Prostate gland (tissue), 2 donors: ENCODE measurements around the gene LRRC46. TPM values are rescaled to one million over a fixed set of nuclear protein-coding genes. Genes with fewer than 3 reads are reported as not detected.

Source experiments
- DNase-seq: peaks from one replicate; pipeline ENCODE4 v3.0.0-alpha.2; 2019; ENCODE audit warnings: low spot score
- H3K27ac ChIP-seq, 2 donors: fragments of 200-600 bp; sonication (generic); 2 replicates each; pipeline ENCODE4 v1.5.1; 2017 to 2019
- H3K27me3 ChIP-seq: fragments of 200-600 bp; sonication (generic); replicated peaks from 2 replicates; pipeline ENCODE4 v1.5.1; 2019; ENCODE audit not compliant: insufficient read depth
- H3K36me3 ChIP-seq, 2 donors: fragments of 200-600 bp; sonication (generic); 1 replicate in 1 of 2; 2 replicates in 1 of 2; pipeline versions ENCODE4 v1.5.1 to v1.8.1; 2017 to 2019
- H3K4me1 ChIP-seq: fragments of 200-600 bp; sonication (generic); replicated peaks from 2 replicates; pipeline ENCODE4 v1.5.1; 2019
- H3K4me3 ChIP-seq, 2 donors: fragments of 200-600 bp; sonication (generic); 2 replicates each; pipeline ENCODE4 v1.5.1; 2017 to 2019
- H3K9me3 ChIP-seq: fragments of 200-600 bp; sonication (generic); 2 replicates; pipeline ENCODE4 v1.5.1; 2017
- POLR2A ChIP-seq: fragments of 450-650 bp; IDR thresholded peaks from one replicate; pipeline ENCODE4 v1.6.1; 2016; ENCODE audit warnings: antibody characterized with exemption, mild to moderate bottlenecking
- POLR2AphosphoS5 ChIP-seq: sonication (generic); formaldehyde crosslinking; IDR thresholded peaks from one replicate; pipeline ENCODE4 v1.6.1; 2017; ENCODE audit warnings: antibody characterized with exemption
- WGBS: methylation state at CpG from one replicate; pipeline ENCODE4 v1.1.5; 2018; 5-methylcytosine and 5-hydroxymethylcytosine counted together
- intact Hi-C: fragments of 100-400 bp; cut with DNase I; formaldehyde crosslinking; loops from one replicate; pipeline ENCODE4 v1.14.2; 2022
- total RNA-seq, 2 donors: library from RNA; depleted of rRNA; stranded (reverse); fragments of >200 nt; gene quantifications; one replicate each; pipeline ENCODE4 v1.1.0, GENCODE V29; 2016
- TF ChIP-seq, protein P1 (sequence below), 4 experiments: fragments of 200-600 bp in 2 of 4; fragments of 450-650 bp in 2 of 4; sonication (generic) in 2 of 4; IDR thresholded peaks; 1 replicate in 3 of 4; 2 replicates in 1 of 4; pipeline ENCODE4 v1.5.1; 2016 to 2019; ENCODE audit warnings: antibody characterized with exemption in 4 of 4, mild to moderate bottlenecking in 2 of 4, moderate library complexity in 2 of 4

LRRC46 gene
- total RNA-seq, 2 donors from 2014 or later = 1.1 to 4.9 TPM

GRCh38 chr17:47862621-47863440, 31.4 kb downstream of the LRRC46 start:
- H3K4me3 ChIP-seq = no peak overlapping the region
- WGBS = 72% methylated on average over 7 of the region's 7 CpGs
- H3K27me3 ChIP-seq = peaks cover 5% of the 10 kb centered on the region
- DNase-seq = no peak
- no peaks in the 10 kb centered on the region for H3K4me1 ChIP-seq
- TF ChIP-seq, protein P1, sequence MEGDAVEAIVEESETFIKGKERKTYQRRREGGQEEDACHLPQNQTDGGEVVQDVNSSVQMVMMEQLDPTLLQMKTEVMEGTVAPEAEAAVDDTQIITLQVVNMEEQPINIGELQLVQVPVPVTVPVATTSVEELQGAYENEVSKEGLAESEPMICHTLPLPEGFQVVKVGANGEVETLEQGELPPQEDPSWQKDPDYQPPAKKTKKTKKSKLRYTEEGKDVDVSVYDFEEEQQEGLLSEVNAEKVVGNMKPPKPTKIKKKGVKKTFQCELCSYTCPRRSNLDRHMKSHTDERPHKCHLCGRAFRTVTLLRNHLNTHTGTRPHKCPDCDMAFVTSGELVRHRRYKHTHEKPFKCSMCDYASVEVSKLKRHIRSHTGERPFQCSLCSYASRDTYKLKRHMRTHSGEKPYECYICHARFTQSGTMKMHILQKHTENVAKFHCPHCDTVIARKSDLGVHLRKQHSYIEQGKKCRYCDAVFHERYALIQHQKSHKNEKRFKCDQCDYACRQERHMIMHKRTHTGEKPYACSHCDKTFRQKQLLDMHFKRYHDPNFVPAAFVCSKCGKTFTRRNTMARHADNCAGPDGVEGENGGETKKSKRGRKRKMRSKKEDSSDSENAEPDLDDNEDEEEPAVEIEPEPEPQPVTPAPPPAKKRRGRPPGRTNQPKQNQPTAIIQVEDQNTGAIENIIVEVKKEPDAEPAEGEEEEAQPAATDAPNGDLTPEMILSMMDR (IDR thresholded peaks at IDR 0.05) = no peak
- TF ChIP-seq POLR2AphosphoS5 = no peak
- no peak for TF ChIP-seq POLR2A
- no peaks in the 10 kb centered on the region for H3K36me3 ChIP-seq
- intact Hi-C loops = no loop called here
- no peaks in the 10 kb centered on the region for H3K9me3 ChIP-seq
- no peak overlapping the region for H3K27ac ChIP-seq

DNA sequence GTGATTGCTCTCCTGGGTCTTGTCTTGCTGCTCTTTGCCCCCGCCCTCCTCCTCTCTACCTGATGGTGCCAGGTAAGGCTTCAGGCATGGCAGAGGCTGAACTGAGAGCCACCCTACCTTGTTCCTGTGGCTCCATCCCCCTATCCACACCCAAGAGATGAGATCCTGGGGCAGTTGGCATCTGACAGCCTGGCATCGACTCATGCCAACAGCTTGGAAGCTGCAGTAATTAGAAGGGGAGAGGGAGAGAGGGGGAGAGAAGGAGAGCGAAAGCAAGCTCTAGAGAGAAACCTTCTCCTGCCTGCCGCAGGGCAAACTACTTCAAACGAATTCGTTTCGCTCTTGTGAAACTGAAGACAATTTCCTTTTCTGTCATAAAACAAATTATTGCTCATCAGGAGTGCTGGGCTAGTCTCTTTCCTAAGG, 33.3 kb downstream of the LRRC46 start:
- 19% methylated on average over 7 of the region's 7 CpGs for WGBS
- H3K27me3 ChIP-seq = peaks cover 5% of the 10 kb centered on the region
- TF ChIP-seq, protein P1 (IDR thresholded peaks at IDR 0.05) = no peak
- TF ChIP-seq POLR2AphosphoS5 = no peak
- no peak for TF ChIP-seq POLR2A
- no peaks in the 10 kb centered on the region for H3K36me3 ChIP-seq
- DNase-seq = no peak
- intact Hi-C loops = no loop called here
- no peak overlapping the region for H3K27ac ChIP-seq
- no peaks in the 10 kb centered on the region for H3K4me1 ChIP-seq
- H3K4me3 ChIP-seq = no peak overlapping the region
- no peaks in the 10 kb centered on the region for H3K9me3 ChIP-seq

DNA sequence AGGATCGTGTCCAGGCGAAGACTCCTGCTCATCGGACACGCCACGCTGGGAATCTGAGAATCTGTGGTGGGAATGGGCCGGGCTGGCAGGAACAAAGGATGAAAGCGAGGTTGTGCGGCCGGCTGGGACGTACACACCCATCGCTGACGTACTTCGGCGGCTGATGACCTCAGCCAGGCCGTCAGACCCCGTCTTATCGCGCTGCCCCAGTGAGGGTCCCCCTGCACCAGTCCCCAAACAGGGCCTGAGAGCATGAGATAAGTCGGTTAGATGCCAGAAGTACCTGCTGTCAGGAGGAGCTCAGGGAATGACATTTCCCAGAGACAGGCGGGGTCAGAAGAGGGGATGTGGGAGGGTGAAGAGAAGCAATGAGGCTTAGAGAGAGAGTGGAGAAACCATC, 35.5 kb downstream of the LRRC46 start:
- intact Hi-C loops = no loop called here
- peaks cover 5% of the 10 kb centered on the region for H3K27me3 ChIP-seq
- H3K27ac ChIP-seq = no peak overlapping the region

DNA sequence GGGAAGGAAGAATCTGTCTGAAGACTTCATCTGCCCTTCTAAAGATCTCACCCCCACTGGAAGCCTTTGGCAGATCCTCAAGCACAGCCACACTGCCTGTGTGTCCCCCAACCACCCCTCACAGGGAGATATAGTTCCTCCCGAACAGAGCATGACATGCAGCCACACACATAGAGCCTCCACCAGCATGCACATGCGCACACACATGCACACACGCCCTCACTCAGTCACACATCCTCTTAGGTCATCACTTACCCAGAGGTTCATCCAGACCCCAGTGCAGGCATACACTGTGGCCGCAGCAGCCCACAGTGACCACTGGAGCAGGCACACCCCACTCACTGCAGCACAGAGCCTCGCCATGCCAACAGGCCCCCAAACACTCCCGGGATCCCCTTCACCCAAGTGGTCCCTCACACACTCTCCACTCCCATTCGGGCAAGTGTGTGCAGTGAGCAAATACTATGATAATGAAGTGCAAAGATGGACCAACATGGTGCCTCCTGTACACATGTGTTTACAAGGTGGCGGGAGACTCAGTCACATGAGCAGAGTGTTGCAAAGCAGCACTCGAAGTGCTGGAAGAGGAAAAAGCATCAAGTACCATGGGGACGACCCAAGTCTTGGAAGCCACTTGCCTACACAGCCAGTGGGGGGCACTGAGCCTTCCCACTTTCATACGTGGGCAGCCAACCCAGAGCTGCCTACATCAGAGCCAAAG, 36.5 kb downstream of the LRRC46 start:
- peaks cover 10% of the 10 kb centered on the region for H3K27me3 ChIP-seq
- TF ChIP-seq POLR2A (no peak), POLR2AphosphoS5 (no peak)
- TF ChIP-seq, protein P1 (IDR thresholded peaks at IDR 0.05) = no peak
- DNase-seq = no peak
- no peaks in the 10 kb centered on the region for H3K36me3 ChIP-seq
- peaks cover 5% of the 10 kb centered on the region for H3K4me1 ChIP-seq
- 82% methylated on average over 9 of the region's 11 CpGs for WGBS
- intact Hi-C loops = no loop called here
- no peaks in the 10 kb centered on the region for H3K9me3 ChIP-seq
- no peak overlapping the region for H3K4me3 ChIP-seq
- H3K27ac ChIP-seq = no peak overlapping the region

More for the DNA sequence above, 35.5 kb downstream of the LRRC46 start:
- TF ChIP-seq POLR2AphosphoS5 = no peak
- no peak for DNase-seq
- H3K9me3 ChIP-seq = no peaks in the 10 kb centered on the region
- H3K36me3 ChIP-seq = no peaks in the 10 kb centered on the region
- H3K4me1 ChIP-seq = no peaks in the 10 kb centered on the region
- WGBS = 48% methylated on average over 14 of the region's 20 CpGs
- H3K4me3 ChIP-seq = no peak overlapping the region

GRCh38 chr17:47869114-47869513, 37.6 kb downstream of the LRRC46 start:
- peaks cover 10% of the 10 kb centered on the region for H3K27me3 ChIP-seq
- intact Hi-C loops = no loop called here
- H3K36me3 ChIP-seq = no peaks in the 10 kb centered on the region
- TF ChIP-seq POLR2A (no peak), POLR2AphosphoS5 (no peak)
- TF ChIP-seq, protein P1 (IDR thresholded peaks at IDR 0.05) = no peak
- 59% methylated on average over 2 of the region's 2 CpGs for WGBS
- peaks cover 5% of the 10 kb centered on the region for H3K4me1 ChIP-seq
- no peaks in the 10 kb centered on the region for H3K9me3 ChIP-seq
- DNase-seq = no peak
- H3K27ac ChIP-seq = no peak overlapping the region
- no peak overlapping the region for H3K4me3 ChIP-seq
